Measurements from ENCODE around the gene C12orf43.

The C12orf43 gene

GRCh38 chr12:120988234-120988633 lies 28.1 kb downstream of the C12orf43 start:
- TF ChIP-seq GABPA (IDR thresholded peaks at IDR 0.05; ENCODE audit: low read depth) (no peak), SPI1 (IDR thresholded peaks at IDR 0.05; ENCODE audit: borderline replicate concordance, low read depth) (no peak), POLR2AphosphoS5 (IDR thresholded peaks at IDR 0.05; ENCODE audit: low read depth) (no peak)
- TF ChIP-seq, protein P1, sequence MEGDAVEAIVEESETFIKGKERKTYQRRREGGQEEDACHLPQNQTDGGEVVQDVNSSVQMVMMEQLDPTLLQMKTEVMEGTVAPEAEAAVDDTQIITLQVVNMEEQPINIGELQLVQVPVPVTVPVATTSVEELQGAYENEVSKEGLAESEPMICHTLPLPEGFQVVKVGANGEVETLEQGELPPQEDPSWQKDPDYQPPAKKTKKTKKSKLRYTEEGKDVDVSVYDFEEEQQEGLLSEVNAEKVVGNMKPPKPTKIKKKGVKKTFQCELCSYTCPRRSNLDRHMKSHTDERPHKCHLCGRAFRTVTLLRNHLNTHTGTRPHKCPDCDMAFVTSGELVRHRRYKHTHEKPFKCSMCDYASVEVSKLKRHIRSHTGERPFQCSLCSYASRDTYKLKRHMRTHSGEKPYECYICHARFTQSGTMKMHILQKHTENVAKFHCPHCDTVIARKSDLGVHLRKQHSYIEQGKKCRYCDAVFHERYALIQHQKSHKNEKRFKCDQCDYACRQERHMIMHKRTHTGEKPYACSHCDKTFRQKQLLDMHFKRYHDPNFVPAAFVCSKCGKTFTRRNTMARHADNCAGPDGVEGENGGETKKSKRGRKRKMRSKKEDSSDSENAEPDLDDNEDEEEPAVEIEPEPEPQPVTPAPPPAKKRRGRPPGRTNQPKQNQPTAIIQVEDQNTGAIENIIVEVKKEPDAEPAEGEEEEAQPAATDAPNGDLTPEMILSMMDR (IDR thresholded peaks at IDR 0.05; ENCODE audit: insufficient read depth, low read length): no peak
- TF ChIP-seq, protein P2, sequence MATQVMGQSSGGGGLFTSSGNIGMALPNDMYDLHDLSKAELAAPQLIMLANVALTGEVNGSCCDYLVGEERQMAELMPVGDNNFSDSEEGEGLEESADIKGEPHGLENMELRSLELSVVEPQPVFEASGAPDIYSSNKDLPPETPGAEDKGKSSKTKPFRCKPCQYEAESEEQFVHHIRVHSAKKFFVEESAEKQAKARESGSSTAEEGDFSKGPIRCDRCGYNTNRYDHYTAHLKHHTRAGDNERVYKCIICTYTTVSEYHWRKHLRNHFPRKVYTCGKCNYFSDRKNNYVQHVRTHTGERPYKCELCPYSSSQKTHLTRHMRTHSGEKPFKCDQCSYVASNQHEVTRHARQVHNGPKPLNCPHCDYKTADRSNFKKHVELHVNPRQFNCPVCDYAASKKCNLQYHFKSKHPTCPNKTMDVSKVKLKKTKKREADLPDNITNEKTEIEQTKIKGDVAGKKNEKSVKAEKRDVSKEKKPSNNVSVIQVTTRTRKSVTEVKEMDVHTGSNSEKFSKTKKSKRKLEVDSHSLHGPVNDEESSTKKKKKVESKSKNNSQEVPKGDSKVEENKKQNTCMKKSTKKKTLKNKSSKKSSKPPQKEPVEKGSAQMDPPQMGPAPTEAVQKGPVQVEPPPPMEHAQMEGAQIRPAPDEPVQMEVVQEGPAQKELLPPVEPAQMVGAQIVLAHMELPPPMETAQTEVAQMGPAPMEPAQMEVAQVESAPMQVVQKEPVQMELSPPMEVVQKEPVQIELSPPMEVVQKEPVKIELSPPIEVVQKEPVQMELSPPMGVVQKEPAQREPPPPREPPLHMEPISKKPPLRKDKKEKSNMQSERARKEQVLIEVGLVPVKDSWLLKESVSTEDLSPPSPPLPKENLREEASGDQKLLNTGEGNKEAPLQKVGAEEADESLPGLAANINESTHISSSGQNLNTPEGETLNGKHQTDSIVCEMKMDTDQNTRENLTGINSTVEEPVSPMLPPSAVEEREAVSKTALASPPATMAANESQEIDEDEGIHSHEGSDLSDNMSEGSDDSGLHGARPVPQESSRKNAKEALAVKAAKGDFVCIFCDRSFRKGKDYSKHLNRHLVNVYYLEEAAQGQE (IDR thresholded peaks at IDR 0.05; ENCODE audit: insufficient replicate concordance, low read depth): no peak
- DNase-seq (ENCODE audit: low read depth in 1 of 2, low spot score in 1 of 2): no peak

DNA sequence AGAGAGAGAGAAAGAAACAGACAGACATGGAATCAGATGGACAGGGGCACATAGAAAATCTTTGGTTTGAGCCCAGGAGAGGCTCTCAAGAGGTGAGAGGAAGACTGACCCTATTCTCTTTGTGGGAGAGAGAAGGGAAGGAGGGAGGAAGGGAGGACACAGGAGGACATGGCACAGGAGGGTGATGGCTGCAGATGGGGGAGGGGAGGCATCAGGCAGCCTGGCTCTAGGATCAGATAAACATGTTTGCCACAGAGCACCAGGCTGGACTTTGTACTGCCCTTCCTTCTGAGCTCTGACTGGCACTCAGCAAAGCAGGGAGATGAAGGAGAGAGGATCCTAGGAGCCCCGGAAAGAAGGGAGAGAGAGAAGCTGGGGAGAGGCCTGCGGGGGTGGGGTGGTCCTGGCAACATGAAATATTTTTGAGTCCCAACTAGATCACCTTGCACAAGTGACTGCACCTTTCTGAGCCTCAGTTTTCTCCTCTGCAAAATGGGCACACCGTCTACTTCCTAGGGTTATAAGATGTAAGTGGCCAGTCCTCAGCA lies 31.9 kb downstream of the C12orf43 start:
- Histone ChIP-seq H3K4me3 (replicated peaks; ENCODE audit: insufficient read depth, low read length) (no peak overlapping the region), H3K27ac (replicated peaks) (no peak overlapping the region), H3K27me3 (ENCODE audit: insufficient read depth, poor library complexity, severe bottlenecking) (no peaks in the 10 kb centered on the region)
- DNase-seq (ENCODE audit: low read depth in 1 of 2, low spot score in 1 of 2): no peak
- no peak for TF ChIP-seq POLR2AphosphoS5 (IDR thresholded peaks at IDR 0.05; ENCODE audit: low read depth)
- TF ChIP-seq, protein P2 (IDR thresholded peaks at IDR 0.05; ENCODE audit: insufficient replicate concordance, low read depth): no peak
- TF ChIP-seq, protein P1 (IDR thresholded peaks at IDR 0.05; ENCODE audit: insufficient read depth, low read length): no peak
- TF ChIP-seq GABPA (IDR thresholded peaks at IDR 0.05; ENCODE audit: low read depth): no peak
- TF ChIP-seq SPI1 (IDR thresholded peaks at IDR 0.05; ENCODE audit: borderline replicate concordance, low read depth): no peak

More at GRCh38 chr12:120988234-120988633, 28.1 kb downstream of the C12orf43 start:
- peaks cover 3% of the 10 kb centered on the region for H3K27me3 ChIP-seq (ENCODE audit: insufficient read depth, poor library complexity, severe bottlenecking)
- H3K27ac ChIP-seq (replicated peaks): no peak overlapping the region
- H3K4me3 ChIP-seq (replicated peaks; ENCODE audit: insufficient read depth, low read length): no peak overlapping the region

DNA sequence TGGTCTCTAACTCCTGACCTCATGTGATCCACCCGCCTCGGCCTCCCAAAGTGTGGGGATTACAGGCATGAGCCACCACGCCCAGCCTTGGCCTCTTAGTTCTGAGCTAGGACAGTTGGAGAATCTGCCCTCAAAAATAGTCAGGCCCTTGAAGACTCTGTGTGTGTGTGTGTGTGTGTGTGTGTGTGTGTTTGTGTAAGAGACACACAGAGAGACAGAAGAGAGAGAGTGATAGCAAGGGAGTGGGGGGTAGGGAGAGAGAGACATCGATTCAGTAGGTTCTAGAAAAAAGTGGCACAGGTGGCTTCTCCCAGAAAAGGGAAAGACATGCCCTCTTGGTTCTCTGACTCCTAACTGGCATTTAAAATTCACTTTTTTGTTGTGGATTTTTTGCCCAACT lies 32.5 kb downstream of the C12orf43 start:
- Histone ChIP-seq H3K4me3 (replicated peaks; ENCODE audit: insufficient read depth, low read length) (no peak overlapping the region), H3K27ac (replicated peaks) (no peak overlapping the region), H3K27me3 (ENCODE audit: insufficient read depth, poor library complexity, severe bottlenecking) (no peaks in the 10 kb centered on the region)
- no peak for DNase-seq (ENCODE audit: low read depth in 1 of 2, low spot score in 1 of 2)
- TF ChIP-seq, protein P1 (IDR thresholded peaks at IDR 0.05; ENCODE audit: insufficient read depth, low read length): no peak
- TF ChIP-seq, protein P2 (IDR thresholded peaks at IDR 0.05; ENCODE audit: insufficient replicate concordance, low read depth): no peak
- TF ChIP-seq GABPA (IDR thresholded peaks at IDR 0.05; ENCODE audit: low read depth) (no peak), POLR2AphosphoS5 (IDR thresholded peaks at IDR 0.05; ENCODE audit: low read depth) (no peak), SPI1 (IDR thresholded peaks at IDR 0.05; ENCODE audit: borderline replicate concordance, low read depth) (no peak)

All from HL-60 (cell line).